ENCODE data around the gene ODF2.

GRCh38 chr9:128498911-128499310 is 43.1 kb downstream of the ODF2 start:
- TF ChIP-seq, protein P1, sequence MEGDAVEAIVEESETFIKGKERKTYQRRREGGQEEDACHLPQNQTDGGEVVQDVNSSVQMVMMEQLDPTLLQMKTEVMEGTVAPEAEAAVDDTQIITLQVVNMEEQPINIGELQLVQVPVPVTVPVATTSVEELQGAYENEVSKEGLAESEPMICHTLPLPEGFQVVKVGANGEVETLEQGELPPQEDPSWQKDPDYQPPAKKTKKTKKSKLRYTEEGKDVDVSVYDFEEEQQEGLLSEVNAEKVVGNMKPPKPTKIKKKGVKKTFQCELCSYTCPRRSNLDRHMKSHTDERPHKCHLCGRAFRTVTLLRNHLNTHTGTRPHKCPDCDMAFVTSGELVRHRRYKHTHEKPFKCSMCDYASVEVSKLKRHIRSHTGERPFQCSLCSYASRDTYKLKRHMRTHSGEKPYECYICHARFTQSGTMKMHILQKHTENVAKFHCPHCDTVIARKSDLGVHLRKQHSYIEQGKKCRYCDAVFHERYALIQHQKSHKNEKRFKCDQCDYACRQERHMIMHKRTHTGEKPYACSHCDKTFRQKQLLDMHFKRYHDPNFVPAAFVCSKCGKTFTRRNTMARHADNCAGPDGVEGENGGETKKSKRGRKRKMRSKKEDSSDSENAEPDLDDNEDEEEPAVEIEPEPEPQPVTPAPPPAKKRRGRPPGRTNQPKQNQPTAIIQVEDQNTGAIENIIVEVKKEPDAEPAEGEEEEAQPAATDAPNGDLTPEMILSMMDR (IDR thresholded peaks at IDR 0.05; ENCODE audit: low read depth, low read length): no peak
- TF ChIP-seq POLR2A (IDR thresholded peaks at IDR 0.05; ENCODE audit: extremely low read depth, insufficient read length): no peak
- no peak for TF ChIP-seq MAX (IDR thresholded peaks at IDR 0.05; ENCODE audit: low read depth, low read length)

Measured in NB4 (cell line).